ENCODE data around the gene SMYD1.

Gene SMYD1

DNA sequence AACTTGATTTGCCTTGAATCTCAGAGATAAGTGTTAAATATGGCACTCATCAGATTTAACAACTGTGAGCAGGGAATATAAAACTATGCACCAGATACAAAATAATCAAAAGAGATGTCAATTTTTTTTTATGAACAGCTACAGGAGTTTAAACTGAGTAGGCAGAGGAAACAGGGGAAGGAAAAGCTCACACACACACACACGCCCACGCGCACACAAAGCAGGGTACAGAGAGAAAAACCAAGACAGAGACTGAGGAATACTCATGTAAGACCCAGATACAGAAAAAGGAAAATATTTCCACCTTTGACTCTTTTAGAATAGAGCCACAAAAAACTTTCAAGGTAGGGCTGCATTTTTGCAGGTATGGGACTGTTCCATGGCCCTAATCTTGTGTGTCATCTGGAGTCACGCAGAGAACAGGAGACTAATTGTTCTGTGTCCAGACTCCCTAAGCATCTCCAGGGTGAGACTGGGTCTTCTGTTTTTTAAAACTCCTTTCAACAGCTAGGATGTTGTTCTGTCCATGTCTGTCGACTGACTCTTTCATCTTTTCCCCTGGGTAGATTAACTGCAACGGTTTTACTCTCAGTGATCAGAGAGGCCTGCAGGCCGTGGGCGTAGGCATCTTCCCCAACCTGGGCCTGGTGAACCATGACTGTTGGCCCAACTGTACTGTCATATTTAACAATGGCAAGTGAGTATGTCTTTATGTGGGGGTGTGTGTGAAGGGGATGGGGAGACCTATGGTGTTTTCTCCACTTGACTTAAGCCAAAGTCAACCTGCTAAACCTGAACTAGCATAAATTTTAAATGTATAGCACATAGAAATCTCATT lies 23.0 kb downstream of the SMYD1 start:
- DNase-seq, result no peak

DNA sequence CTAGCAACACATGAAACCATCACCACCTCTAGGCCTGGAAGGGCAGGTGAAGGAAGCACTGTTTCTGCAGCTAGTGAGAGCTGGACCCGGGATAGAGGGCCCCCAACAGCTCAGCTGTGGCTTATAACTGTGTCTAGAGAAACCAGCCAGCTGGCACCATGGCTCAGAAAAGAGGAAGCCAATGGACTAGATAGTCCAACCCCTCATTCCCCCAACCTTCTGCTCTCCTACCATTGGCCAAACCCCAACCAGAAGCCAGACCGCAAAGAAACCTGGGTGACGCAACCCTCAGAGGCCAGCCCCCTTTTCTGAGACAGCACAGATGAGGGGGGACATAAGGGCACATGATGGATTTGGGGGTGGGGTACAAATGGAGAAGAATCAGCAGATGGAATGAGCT lies 24.3 kb downstream of the SMYD1 start:
- DNase-seq, result no peak

DNA sequence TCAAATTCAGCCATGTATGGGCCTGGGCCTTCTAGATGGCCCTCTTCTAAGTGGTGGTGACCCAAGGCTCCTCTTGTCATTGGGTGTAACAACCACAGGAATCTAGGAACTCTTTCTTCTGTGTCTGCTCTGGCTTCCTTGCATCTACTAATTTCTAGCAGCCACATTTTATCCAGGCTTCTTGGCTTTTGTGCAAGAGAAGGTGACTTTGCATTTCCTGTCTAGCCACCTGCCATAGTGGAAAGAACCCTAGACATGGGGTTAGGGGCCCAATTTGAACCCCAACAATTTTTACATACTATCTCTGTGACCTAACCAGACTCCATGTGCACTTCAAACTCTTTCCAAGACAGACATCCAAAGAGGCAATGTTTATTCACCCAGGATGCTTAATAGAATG lies 25.1 kb downstream of the SMYD1 start:
- no peak for DNase-seq

- no peak for DNase-seq
These were observed 27.4 kb downstream of the SMYD1 start for GRCh38 chr2:88095022-88095421.

DNA sequence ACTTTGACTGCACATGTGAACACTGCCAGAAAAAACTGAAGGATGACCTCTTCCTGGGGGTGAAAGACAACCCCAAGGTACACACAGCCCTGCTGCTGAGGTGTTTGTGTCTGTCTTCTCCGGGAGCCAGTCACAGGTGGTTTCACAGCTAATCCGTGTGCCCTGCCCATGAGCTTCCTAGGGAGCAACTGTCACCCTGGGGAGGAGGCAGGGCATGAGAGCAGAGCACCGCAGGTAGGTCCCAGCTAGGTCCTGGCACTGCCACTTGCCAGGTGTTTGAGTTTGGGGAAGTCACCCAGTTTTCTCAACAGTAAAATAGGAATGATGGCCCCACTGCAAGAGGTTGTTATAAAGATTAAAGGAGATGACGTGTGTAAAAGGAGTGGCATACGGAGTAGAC lies 29.1 kb downstream of the SMYD1 start:
- no peak for DNase-seq

GRCh38 chr2:88097192-88097591 lies 29.6 kb downstream of the SMYD1 start:
- no peak for DNase-seq

DNA sequence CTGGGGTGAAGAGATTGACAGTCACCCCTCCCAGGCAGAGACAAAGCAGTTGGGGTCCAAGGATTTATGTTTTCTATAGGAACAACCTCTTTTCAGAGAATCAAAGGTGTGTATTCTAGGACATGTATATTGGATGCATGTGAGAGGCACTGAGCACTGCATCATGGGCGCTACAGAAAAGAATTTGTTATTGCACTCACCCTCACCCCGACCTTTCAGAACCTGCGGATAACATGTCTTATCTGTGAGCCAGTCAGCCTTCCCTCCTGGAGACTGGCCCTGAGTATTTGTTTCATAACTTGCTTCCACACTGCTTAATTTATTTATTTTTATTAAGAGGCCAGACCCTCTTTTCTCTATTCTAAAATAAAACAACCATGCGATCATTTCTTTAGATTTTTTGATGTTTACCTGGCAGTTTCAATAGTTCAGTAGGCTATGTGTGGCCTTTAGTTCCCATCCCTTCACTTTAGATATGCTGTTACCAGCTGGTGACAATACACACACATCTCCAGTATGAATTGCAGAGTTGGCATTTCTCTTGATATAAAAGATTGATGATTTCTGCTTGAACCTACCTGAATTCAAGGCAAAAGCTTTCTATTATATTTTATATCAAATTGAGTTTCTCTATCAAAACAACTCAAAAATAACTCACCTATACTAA lies 30.4 kb downstream of the SMYD1 start:
- DNase-seq, result no peak

DNA sequence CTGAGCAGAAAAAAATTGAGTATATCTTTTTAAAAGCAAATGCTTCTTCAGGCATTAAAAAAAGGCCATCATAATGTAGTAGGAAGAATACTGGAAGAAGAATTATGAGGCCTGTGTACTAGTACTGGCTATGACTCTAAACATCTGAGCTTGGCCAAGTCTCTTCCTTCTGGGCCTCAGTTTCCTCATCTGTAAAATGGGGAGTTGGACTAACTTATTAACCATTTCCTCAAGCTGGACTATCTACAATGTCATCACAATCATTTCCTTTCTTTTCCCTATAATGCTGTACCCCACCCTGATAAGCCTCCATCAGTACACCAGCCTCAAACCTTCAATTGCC lies 30.9 kb downstream of the SMYD1 start:
- DNase-seq, result no peak

- DNase-seq, result no peak
These were observed 32.3 kb downstream of the SMYD1 start for GRCh38 chr2:88099798-88100488.

GRCh38 chr2:88100489-88100858 lies 32.8 kb downstream of the SMYD1 start:
- no peak for DNase-seq

GRCh38 chr2:88108796-88109195 lies 41.2 kb downstream of the SMYD1 start:
- DNase-seq, result no peak

DNA sequence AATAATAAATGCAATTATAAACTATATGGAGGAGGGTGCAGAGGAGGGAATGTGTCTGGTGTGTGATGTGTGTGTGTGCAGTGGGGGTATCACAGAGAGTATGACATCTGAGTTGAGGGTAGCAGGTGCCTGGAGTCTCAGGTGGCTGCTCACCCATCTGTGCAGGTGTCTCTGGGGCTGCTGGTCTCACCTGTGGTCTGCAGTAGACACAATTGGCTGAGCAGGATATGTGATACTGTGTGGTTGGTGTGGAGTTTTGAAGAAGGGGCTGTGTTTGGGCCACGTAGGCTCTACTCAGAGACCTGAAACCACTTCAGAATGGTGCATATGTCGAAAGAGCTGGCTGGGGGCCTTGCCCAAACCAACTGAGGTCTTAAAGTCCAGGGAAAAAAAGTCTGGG lies 43.2 kb downstream of the SMYD1 start:
- no peak for DNase-seq

GRCh38 chr2:88113069-88113468 lies 45.4 kb downstream of the SMYD1 start:
- DNase-seq, result no peak

DNA sequence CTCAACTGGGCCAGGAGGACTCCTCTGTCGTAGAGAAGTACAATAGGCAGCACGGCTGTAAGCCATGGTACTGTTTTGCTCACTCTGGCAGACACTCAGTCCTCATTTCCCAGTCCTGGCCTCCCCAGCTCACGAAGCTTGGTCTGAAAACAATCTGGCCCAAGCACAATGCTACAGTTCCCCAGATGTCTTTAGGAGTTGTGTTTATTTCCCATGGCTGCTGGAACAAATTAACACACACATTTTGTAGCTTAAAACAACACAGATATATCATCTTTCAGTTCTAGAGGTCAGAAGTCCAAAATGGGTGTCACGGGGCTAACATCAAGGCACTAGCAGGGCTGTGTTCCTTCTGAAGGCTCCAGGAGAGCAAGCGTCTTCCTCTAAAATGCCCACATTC lies 47.3 kb downstream of the SMYD1 start:
- DNase-seq, result no peak

DNA sequence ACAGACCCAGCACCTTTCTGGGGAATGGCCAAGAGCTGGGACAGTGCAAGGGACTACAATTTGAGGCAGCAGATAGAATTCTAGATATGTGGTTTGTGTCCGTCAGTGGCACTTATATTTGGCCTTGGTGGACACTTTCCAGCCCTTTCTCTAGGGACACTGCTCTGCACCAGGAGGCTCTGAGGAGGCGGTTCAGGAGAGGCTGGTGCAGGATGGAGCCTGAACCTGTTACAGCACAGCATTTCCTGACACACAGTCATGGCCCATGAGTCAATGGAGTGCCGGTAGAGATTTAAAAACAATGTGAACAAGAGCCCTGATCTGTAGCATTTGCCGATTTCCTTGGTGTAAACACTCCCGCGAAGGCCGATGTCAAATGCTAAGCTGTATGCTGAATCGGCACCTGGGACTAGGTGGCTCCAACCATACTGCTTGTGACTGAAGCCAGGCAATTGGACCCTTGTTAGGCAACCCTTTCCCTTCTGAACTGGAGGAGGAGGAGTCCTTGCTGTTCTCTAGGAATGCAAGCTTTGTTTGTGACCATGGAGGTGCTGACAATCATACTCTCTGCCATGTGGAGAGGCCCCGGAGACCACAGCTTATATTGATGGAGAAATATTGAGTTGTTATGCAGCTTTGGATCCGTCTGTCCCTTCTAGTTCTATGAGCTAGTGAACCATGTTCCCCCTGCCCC lies 48.3 kb downstream of the SMYD1 start:
- DNase-seq, result no peak

DNA sequence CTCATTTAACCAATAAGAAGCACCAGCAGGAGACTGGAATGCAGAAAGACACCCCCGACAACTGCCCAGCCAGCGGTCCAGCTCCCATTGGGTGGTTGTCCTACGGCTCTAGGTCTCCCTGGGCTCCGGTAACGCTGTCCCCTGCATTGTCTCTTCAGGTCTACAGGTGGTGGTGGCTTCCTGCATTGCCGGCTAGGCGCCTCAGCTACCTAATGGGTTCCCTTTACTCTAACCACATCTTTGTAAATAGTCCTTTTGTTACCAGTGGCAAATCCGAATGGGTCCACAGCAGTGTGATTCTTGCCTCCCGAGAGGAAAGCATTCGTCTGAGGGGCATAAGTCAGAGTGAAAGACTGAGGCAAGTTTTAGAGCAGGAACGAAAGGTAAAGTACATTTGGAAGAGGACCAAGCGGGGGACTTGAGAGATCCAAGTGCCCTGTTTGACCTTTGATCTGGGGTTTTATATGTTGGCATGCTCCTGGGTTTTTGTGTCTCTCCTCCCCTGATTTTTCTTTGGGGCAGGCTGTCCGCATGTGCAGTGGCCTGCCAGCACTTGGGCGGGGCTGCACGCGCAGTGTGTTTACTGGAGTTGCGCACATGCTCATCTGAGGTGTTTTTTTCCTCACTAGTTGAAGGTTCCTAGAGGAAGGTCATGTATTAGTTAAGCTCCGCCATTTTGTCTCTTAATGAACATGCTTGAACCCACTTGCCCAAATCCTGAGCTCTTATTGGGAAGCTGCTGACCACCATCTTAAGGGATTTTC lies 49.2 kb downstream of the SMYD1 start:
- no peak for DNase-seq

- DNase-seq, result no peak
These were observed 50.3 kb downstream of the SMYD1 start for GRCh38 chr2:88117973-88118372.

- no peak for DNase-seq
These were observed 54.1 kb downstream of the SMYD1 start for GRCh38 chr2:88121678-88122077.

GRCh38 chr2:88122141-88122884 lies 54.7 kb downstream of the SMYD1 start:
- no peak for DNase-seq

DNA sequence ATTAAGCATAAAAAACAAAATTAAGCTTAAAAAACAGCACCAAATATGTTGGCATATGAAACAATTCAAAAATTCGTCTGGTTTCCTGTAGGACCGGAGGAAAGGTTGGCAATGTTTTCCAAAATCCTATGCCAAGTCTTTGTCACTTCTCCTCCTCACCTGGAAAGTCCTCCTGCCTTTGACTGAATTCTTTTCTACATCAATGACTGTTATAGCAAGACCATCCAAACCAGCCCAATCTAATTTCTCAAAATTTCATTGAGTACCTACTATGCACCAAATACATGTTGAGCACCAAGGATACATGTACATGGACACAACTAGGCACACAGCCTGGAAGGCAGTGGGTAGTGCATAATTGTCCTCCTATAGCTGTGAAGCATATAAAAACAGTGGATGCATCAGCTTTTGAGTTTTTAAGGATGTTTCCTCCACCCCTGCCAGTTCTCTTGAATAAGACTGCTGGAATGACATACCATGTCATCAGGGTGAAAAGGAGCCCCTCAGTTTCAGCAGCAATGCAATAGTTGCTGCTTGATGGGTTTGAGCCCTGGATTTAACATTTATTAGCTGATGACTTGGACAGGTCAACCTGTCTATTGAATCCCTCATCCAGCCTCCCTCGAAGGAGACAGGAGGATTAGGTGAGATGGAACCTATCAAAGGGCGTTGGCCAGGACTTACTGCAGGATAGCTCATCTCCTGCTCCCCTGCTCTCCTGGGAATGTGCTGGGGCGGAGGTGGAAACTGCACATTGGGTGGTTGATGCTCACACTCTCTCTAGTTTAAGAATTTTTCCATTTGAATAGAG lies 55.7 kb downstream of the SMYD1 start:
- DNase-seq, result no peak

Data from stimulated activated naive CD4-positive, alpha-beta T cell treated with Interleukin-2 at 50 U/mL for 16 hours (primary cell).